ENCODE data around the gene OGFOD1.

Gene OGFOD1

DNA sequence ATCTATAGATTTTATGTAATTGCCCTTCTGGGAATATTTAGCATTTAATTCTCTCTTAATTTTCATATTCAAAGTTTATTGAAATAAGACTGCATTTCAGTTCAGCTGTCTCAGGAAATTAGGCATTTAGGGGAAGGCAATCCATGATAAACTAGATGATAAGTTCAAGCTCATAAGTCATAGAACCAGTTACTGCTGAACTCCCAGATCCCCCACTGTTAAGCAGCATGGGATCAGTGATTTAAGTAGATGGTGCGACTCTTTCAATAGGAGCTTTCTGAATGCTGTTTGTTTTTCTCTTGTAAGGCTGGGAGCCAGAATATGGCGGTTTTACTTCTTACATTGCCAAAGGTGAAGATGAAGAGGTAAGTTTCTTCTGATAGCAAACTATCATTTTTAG is 23.8 kb downstream of the OGFOD1 start:
- no peak for TF ChIP-seq CTCF (IDR thresholded peaks at IDR 0.05)
- H3K27ac ChIP-seq: no peak overlapping the region
- H3K9me3 ChIP-seq: no peaks in the 10 kb centered on the region
- no peak overlapping the region for H3K4me3 ChIP-seq (ENCODE audit: low read depth in 1 of 2, low read length in 1 of 2)
- peaks cover 11 to 13% of the 10 kb centered on the region in 2 experiments for H3K4me1 ChIP-seq (ENCODE audit: control insufficient read depth in 1 of 2, insufficient read depth in 1 of 2, low read depth in 1 of 2, low read length in 1 of 2)
- peaks cover 70% of the 10 kb centered on the region for H3K36me3 ChIP-seq
- no peaks in the 10 kb centered on the region for H3K27me3 ChIP-seq

DNA sequence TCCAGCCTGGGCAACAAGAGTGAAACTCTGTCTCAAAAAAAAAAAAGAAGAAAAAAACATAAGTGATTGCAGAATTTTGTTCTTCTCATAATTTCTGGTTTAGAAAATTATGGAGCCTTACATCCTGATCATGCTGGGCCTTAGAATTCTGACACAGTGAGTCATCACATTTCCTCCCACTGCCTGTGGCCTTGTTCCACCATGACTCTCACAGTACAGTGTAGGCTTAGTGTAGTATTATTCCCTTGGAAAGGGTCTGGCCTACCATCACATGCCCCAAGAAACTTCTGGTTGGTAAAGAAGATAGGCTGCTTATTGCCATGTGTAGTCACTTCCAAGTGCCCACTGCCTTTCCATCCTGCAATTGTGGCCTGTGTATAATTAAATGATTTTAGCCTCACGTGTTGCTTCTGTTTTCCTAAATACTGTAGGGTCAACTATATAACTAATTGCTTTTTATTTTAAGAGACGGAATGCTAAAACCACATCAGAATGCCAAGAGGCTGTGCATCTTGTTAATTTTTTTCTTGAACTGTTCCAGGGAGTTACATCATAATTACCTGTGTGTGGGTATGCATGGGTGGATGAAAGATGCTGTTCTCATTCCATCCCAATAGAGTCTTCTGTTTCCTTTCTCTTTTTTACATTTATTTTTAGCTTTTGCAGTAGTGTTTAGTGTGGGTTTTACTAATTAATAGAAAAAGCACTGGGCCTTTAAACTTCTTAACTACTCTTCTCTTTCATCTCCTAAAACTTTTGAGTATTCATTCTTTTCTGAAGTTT is 25.9 kb downstream of the OGFOD1 start:
- Histone ChIP-seq H3K9me3 (no peaks in the 10 kb centered on the region), H3K4me3 (ENCODE audit: low read depth in 1 of 2, low read length in 1 of 2) (no peak overlapping the region), H3K4me1 (ENCODE audit: control insufficient read depth in 1 of 2, insufficient read depth in 1 of 2, low read depth in 1 of 2, low read length in 1 of 2) (peaks cover 11 to 13% of the 10 kb centered on the region in 2 experiments), H3K27ac (no peak overlapping the region), H3K36me3 (peaks cover 51% of the 10 kb centered on the region), H3K27me3 (no peaks in the 10 kb centered on the region)
- TF ChIP-seq CTCF (IDR thresholded peaks at IDR 0.05): no peak

- no peak for TF ChIP-seq CTCF (IDR thresholded peaks at IDR 0.05)
- Histone ChIP-seq H3K4me3 (ENCODE audit: low read depth in 1 of 2, low read length in 1 of 2) (no peak overlapping the region), H3K27me3 (no peaks in the 10 kb centered on the region), H3K27ac (no peak overlapping the region), H3K4me1 (ENCODE audit: control insufficient read depth in 1 of 2, insufficient read depth in 1 of 2, low read depth in 1 of 2, low read length in 1 of 2) (peaks cover 11 to 13% of the 10 kb centered on the region in 2 experiments), H3K36me3 (peaks cover 46% of the 10 kb centered on the region), H3K9me3 (no peaks in the 10 kb centered on the region)
Measured at GRCh38 chr16:56478281-56479049, 27.1 kb downstream of the OGFOD1 start.

GRCh38 chr16:56479469-56479868 is 28.1 kb downstream of the OGFOD1 start:
- H3K4me3 ChIP-seq (ENCODE audit: low read depth in 1 of 2, low read length in 1 of 2): no peak overlapping the region
- H3K4me1 ChIP-seq (ENCODE audit: control insufficient read depth in 1 of 2, insufficient read depth in 1 of 2, low read depth in 1 of 2, low read length in 1 of 2): peaks cover 11 to 13% of the 10 kb centered on the region in 2 experiments
- no peaks in the 10 kb centered on the region for H3K27me3 ChIP-seq
- no peak overlapping the region for H3K27ac ChIP-seq
- peaks cover 43% of the 10 kb centered on the region for H3K36me3 ChIP-seq
- no peak for TF ChIP-seq CTCF (IDR thresholded peaks at IDR 0.05)
- no peaks in the 10 kb centered on the region for H3K9me3 ChIP-seq

- Histone ChIP-seq H3K27ac (no peak overlapping the region), H3K27me3 (no peaks in the 10 kb centered on the region), H3K9me3 (no peaks in the 10 kb centered on the region), H3K36me3 (peaks cover 36% of the 10 kb centered on the region), H3K4me3 (ENCODE audit: low read depth in 1 of 2, low read length in 1 of 2) (no peak overlapping the region), H3K4me1 (ENCODE audit: control insufficient read depth in 1 of 2, insufficient read depth in 1 of 2, low read depth in 1 of 2, low read length in 1 of 2) (peaks cover 11 to 13% of the 10 kb centered on the region in 2 experiments)
- no peak for TF ChIP-seq CTCF (IDR thresholded peaks at IDR 0.05)
Measured at GRCh38 chr16:56480776-56481467, 29.6 kb downstream of the OGFOD1 start.

All from neutrophil (primary cell).